Measurements from ENCODE around the gene TRIM62.

DNA sequence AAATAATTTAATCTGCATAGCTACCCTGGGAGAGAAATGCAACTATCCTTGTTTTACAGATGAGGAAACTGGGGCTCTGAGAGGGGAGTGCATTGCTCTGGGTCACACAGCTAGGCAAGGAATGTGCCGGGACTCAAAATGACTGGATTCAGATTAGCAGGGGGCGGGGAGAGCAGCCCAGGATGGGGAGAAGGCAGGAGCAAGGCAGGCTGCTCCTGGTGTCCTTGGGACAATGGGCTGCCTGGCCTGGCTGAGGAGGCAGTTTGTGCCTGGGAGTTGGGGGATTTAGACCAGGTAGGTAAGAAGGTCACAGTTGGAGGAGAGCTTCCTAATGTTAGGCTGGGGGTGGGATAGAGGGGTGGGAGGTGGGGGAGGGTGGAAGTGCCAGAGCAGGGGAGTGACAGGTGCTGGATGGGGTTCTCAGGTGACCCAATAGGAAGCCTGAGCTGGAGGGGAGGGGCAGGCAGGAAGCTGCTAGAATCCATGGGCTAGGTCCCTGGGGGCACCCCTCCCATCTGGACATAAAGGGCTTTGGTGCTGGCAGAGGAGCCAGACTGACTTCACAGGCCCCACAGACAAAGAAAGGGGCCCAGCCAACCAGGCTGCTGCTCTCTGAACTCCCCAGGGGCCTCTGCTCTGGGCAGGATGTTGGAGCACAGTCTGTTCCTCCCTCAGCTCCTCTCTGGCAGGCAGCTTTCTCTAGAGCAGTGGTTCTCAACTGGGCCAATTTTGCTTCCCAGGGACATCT is 29.0 kb downstream of the TRIM62 start:
- TF ChIP-seq, protein P1, sequence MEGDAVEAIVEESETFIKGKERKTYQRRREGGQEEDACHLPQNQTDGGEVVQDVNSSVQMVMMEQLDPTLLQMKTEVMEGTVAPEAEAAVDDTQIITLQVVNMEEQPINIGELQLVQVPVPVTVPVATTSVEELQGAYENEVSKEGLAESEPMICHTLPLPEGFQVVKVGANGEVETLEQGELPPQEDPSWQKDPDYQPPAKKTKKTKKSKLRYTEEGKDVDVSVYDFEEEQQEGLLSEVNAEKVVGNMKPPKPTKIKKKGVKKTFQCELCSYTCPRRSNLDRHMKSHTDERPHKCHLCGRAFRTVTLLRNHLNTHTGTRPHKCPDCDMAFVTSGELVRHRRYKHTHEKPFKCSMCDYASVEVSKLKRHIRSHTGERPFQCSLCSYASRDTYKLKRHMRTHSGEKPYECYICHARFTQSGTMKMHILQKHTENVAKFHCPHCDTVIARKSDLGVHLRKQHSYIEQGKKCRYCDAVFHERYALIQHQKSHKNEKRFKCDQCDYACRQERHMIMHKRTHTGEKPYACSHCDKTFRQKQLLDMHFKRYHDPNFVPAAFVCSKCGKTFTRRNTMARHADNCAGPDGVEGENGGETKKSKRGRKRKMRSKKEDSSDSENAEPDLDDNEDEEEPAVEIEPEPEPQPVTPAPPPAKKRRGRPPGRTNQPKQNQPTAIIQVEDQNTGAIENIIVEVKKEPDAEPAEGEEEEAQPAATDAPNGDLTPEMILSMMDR (IDR thresholded peaks at IDR 0.05) = no peak
- no peak for TF ChIP-seq ZFX (IDR thresholded peaks at IDR 0.05; ENCODE audit: borderline replicate concordance)
